ENCODE data around the gene SYN1.

DNA sequence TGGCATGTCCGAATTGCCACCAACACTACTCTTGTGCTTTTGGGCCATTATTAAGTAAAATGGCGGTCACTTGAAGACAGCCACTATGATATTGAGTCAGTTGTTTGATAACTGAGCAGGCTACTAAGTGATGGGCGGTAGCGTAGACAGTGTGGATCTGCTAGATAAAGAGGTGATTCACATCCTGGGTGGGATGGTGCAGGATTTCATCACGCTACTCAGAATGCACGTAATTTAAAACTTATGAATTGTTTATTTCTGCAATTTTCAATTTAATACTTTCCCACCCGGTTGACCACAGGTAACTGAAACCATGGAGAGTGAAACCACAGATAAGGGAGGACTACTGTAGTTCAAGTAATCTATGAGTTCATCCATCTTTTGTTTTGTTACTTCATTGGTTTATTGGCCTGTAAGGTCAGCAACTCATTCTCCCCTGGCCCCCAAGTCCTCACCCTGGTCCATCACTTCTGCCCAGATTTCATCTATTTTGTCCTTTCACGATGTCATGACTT lies 55.8 kb downstream of the SYN1 start:
- TF ChIP-seq CTCF (IDR thresholded peaks at IDR 0.05) (no peak), POLR2A (IDR thresholded peaks at IDR 0.05) (no peak), POLR2AphosphoS5 (IDR thresholded peaks at IDR 0.05) (no peak), EP300 (IDR thresholded peaks at IDR 0.05) (no peak)
